Liver (tissue), 3 donors: ENCODE measurements around the gene OR8J3.

Source experiments
- ATF3 ChIP-seq: IDR thresholded peaks from 2 replicates; pipeline ENCODE4 v1.6.1; 2016; ENCODE audit warnings: antibody characterized with exemption
- CTCF ChIP-seq: fragments of 150-350 bp; IDR thresholded peaks from 2 replicates; pipeline ENCODE4 v1.5.1; 2017; ENCODE audit warnings: improper control_type of control experiment, low read depth, low read length; ENCODE audit not compliant: missing input control
- EGR1 ChIP-seq, 2 donors: IDR thresholded peaks; 2 replicates each; pipeline ENCODE4 v1.6.1; 2016 to 2018; ENCODE audit warnings: antibody characterized with exemption in 2 of 2, low read depth in 2 of 2
- FOXA1 ChIP-seq: IDR thresholded peaks from 2 replicates; pipeline ENCODE4 v1.6.1; 2016; ENCODE audit warnings: antibody characterized with exemption
- GABPA ChIP-seq, 2 donors: IDR thresholded peaks in 1 of 2; conservative IDR thresholded peaks in 1 of 2; 2 replicates each; pipeline ENCODE4 v1.6.1; 2016; ENCODE audit warnings: antibody characterized with exemption in 2 of 2, mild to moderate bottlenecking in 1 of 2, moderate library complexity in 1 of 2
- HNF4A ChIP-seq, 2 donors: conservative IDR thresholded peaks; 2 replicates each; pipeline ENCODE4 v1.6.1; 2016; ENCODE audit warnings: antibody characterized with exemption in 2 of 2, mild to moderate bottlenecking in 2 of 2
- HNF4G ChIP-seq: IDR thresholded peaks from 2 replicates; pipeline ENCODE4 v1.6.1; 2016; ENCODE audit warnings: antibody characterized with exemption
- JUND ChIP-seq, 2 donors: IDR thresholded peaks; 2 replicates each; pipeline ENCODE4 v1.6.1; 2016; ENCODE audit warnings: antibody characterized with exemption in 2 of 2
- REST ChIP-seq: IDR thresholded peaks from 2 replicates; pipeline ENCODE4 v1.6.1; 2016; ENCODE audit warnings: antibody characterized with exemption, mild to moderate bottlenecking
- RXRA ChIP-seq, 2 donors: IDR thresholded peaks; 2 replicates each; pipeline ENCODE4 v1.6.1; 2017 to 2018; ENCODE audit warnings: antibody characterized with exemption in 2 of 2, mild to moderate bottlenecking in 1 of 2
- SP1 ChIP-seq: IDR thresholded peaks from 2 replicates; pipeline ENCODE4 v1.6.1; 2018; ENCODE audit warnings: antibody characterized with exemption, mild to moderate bottlenecking
- TAF1 ChIP-seq: conservative IDR thresholded peaks from 2 replicates; pipeline ENCODE4 v1.6.1; 2016; ENCODE audit warnings: antibody characterized with exemption, mild to moderate bottlenecking
- YY1 ChIP-seq: IDR thresholded peaks from 2 replicates; pipeline ENCODE4 v1.6.1; 2016; ENCODE audit warnings: antibody characterized with exemption, mild to moderate bottlenecking
- ZBTB33 ChIP-seq: IDR thresholded peaks from 2 replicates; pipeline ENCODE4 v1.6.1; 2016; ENCODE audit warnings: antibody characterized with exemption
- donor health status: healthy.
- donor health status: healthy.

- TF ChIP-seq GABPA (IDR thresholded peaks at IDR 0.05 in 1 of 2, conservative IDR thresholded peaks at IDR 0.05 in 1 of 2) (no peak), CTCF (no peak), TAF1 (no peak), FOXA1 (no peak), ZBTB33 (no peak), REST (no peak), HNF4A (conservative IDR thresholded peaks at IDR 0.05) (no peak), JUND (IDR thresholded peaks at IDR 0.05) (no peak), RXRA (IDR thresholded peaks at IDR 0.05) (no peak), ATF3 (no peak), HNF4G (no peak), EGR1 (IDR thresholded peaks at IDR 0.05; ENCODE audit: low read depth in 2 of 2) (no peak), YY1 (no peak), SP1 (no peak)
Observed at GRCh38 chr11:56151376-56151775, 11.4 kb upstream of the OR8J3 start.
